ENCODE measurements around the gene TLE3.

- no peak for TF ChIP-seq CTCF (IDR thresholded peaks at IDR 0.05)
- TF ChIP-seq POLR2A (IDR thresholded peaks at IDR 0.05), result no peak
Measured at GRCh38 chr15:70025413-70026296, 72.1 kb downstream of the TLE3 start.

Data from Peyer's patch (tissue), 4 donors.